HepG2 (cell line): ENCODE measurements around the gene NT5C3B. TPM values are rescaled to one million over a fixed set of nuclear protein-coding genes. Genes with fewer than 3 reads are reported as not detected.
A peak's percentile ranks its signal among the peaks of the same experiment; 100 is the strongest.

Experiments used
- CBX1 ChIP-seq: IDR thresholded peaks from one replicate; pipeline ENCODE4 v1.6.1; 2016; ENCODE audit warnings: antibody characterized with exemption, low read depth
- CHCHD3 ChIP-seq: sonication (generic); formaldehyde crosslinking; IDR thresholded peaks from 2 replicates; pipeline ENCODE4 v1.8.0; 2022; ENCODE audit warnings: mild to moderate bottlenecking, missing genetic modification reagents, moderate library complexity
- ERF ChIP-seq: IDR thresholded peaks from 2 replicates; pipeline ENCODE4 v1.6.1; 2018; ENCODE audit warnings: missing biosample characterization, missing genetic modification reagents
- MAFK ChIP-seq, 2 experiments: IDR thresholded peaks in 1 of 2; conservative IDR thresholded peaks in 1 of 2; 2 replicates each; pipeline ENCODE4 v1.6.1; 2011; ENCODE audit warnings: improper control_type of control experiment in 2 of 2, low read length in 2 of 2
- MEIS2 ChIP-seq: sonication (generic); formaldehyde crosslinking; IDR thresholded peaks from 2 replicates; pipeline ENCODE4 v1.9.0; 2021; ENCODE audit warnings: mild to moderate bottlenecking, missing genetic modification reagents
- PHF21A ChIP-seq: sonication (generic); formaldehyde crosslinking; IDR thresholded peaks from 2 replicates; pipeline ENCODE4 v1.5.0; 2020; ENCODE audit warnings: mild to moderate bottlenecking, missing genetic modification reagents
- PHF5A ChIP-seq: IDR thresholded peaks from one replicate; pipeline ENCODE4 v1.6.1; 2018; ENCODE audit warnings: low read depth, missing genetic modification reagents; ENCODE audit not compliant: unreplicated experiment
- RBM39 ChIP-seq: fragments of 200-400 bp; formaldehyde crosslinking; IDR thresholded peaks from one replicate; pipeline ENCODE4 v1.6.1; 2018; ENCODE audit warnings: antibody characterized with exemption, mild to moderate bottlenecking, low read depth, low read length; ENCODE audit not compliant: poor library complexity, severe bottlenecking
- WIZ ChIP-seq: sonication (generic); formaldehyde crosslinking; IDR thresholded peaks from 2 replicates; pipeline ENCODE4 v1.5.1; 2020; ENCODE audit warnings: mild to moderate bottlenecking, missing genetic modification reagents
- ZNF318 ChIP-seq: sonication (generic); formaldehyde crosslinking; IDR thresholded peaks from 2 replicates; pipeline ENCODE4 v1.4.0; 2020; ENCODE audit warnings: mild to moderate bottlenecking, missing genetic modification reagents
- ZNF326 ChIP-seq: sonication (generic); formaldehyde crosslinking; IDR thresholded peaks from 2 replicates; pipeline ENCODE4 v1.4.0; 2020; ENCODE audit warnings: missing genetic modification reagents, borderline replicate concordance
- ZNF337 ChIP-seq: sonication (generic); formaldehyde crosslinking; IDR thresholded peaks from 2 replicates; pipeline ENCODE4 v1.5.1; 2020; ENCODE audit warnings: missing genetic modification reagents, low read depth, mild to moderate bottlenecking, borderline replicate concordance
- ZNF558 ChIP-seq: sonication (generic); formaldehyde crosslinking; IDR thresholded peaks from 2 replicates; pipeline ENCODE4 v1.9.0; 2022; ENCODE audit warnings: mild to moderate bottlenecking, missing genetic modification reagents, borderline replicate concordance
- ZNF768 ChIP-seq: sonication (generic); formaldehyde crosslinking; IDR thresholded peaks from 2 replicates; pipeline ENCODE4 v1.4.0; 2020; ENCODE audit warnings: missing genetic modification reagents
- ZNF772 ChIP-seq: sonication (generic); formaldehyde crosslinking; IDR thresholded peaks from 2 replicates; pipeline ENCODE4 v1.5.0; 2020; ENCODE audit warnings: mild to moderate bottlenecking, missing genetic modification reagents
- polyA plus RNA-seq, 8 experiments: library from polyadenylated mRNA; depleted of rRNA in 3 of 8; stranded (reverse) in 7 of 8; unstranded in 1 of 8; fragments of >200 nt; fragmentation: Illumina TruSeq in 4 of 8; extraction: Trizol in 4 of 8; gene quantifications; 2 replicates each; pipeline versions ENCODE4 v1.2.1 to v1.2.3, GENCODE V29; 2011 to 2016; ENCODE audit warnings: low read depth in 4 of 8, missing spikeins in 1 of 8, mixed read lengths in 1 of 8; ENCODE audit not compliant: insufficient read depth in 1 of 8
- total RNA-seq, 5 experiments: library from RNA; depleted of rRNA; stranded (reverse); fragments of >200 nt; fragmentation: Illumina TruSeq; extraction: Trizol; gene quantifications; 2 replicates each; pipeline ENCODE4 v1.2.3, GENCODE V29; 2016; ENCODE audit warnings: low read depth in 1 of 5
- TF ChIP-seq, protein P1 (sequence below): sonication (generic); formaldehyde crosslinking; IDR thresholded peaks from 2 replicates; pipeline ENCODE4 v1.4.0; 2020; ENCODE audit warnings: low read depth, missing genetic modification reagents

Gene NT5C3B
- total and polyA plus RNA-seq, 2 of the 13 experiments (the other 11 are each of a cell fraction or from before 2014, with no cell fraction given) = 104 to 126 TPM

- TF ChIP-seq ZNF318 = no peak
- TF ChIP-seq WIZ (CRISPR knock-in tag) = 0 out of 2 replicates have a peak, but pooled peaks have one; percentile 82
- TF ChIP-seq, protein P1, sequence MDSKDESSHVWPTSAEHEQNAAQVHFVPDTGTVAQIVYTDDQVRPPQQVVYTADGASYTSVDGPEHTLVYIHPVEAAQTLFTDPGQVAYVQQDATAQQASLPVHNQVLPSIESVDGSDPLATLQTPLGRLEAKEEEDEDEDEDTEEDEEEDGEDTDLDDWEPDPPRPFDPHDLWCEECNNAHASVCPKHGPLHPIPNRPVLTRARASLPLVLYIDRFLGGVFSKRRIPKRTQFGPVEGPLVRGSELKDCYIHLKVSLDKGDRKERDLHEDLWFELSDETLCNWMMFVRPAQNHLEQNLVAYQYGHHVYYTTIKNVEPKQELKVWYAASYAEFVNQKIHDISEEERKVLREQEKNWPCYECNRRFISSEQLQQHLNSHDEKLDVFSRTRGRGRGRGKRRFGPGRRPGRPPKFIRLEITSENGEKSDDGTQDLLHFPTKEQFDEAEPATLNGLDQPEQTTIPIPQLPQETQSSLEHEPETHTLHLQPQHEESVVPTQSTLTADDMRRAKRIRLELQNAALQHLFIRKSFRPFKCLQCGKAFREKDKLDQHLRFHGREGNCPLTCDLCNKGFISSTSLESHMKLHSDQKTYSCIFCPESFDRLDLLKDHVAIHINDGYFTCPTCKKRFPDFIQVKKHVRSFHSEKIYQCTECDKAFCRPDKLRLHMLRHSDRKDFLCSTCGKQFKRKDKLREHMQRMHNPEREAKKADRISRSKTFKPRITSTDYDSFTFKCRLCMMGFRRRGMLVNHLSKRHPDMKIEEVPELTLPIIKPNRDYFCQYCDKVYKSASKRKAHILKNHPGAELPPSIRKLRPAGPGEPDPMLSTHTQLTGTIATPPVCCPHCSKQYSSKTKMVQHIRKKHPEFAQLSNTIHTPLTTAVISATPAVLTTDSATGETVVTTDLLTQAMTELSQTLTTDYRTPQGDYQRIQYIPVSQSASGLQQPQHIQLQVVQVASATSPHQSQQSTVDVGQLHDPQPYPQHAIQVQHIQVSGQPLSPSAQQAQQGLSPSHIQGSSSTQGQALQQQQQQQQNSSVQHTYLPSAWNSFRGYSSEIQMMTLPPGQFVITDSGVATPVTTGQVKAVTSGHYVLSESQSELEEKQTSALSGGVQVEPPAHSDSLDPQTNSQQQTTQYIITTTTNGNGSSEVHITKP (CRISPR knock-in tag) = no peak
- TF ChIP-seq RBM39 = peak; percentile 68
- TF ChIP-seq CBX1 = no peak
- no peak for TF ChIP-seq PHF5A
- TF ChIP-seq ZNF326 (CRISPR knock-in tag) = no peak
- no peak; the same call in 1 of the 2 replicates for TF ChIP-seq ZNF558
- peak; percentile 64; the same call in 1 of the 2 replicates for TF ChIP-seq MEIS2
- TF ChIP-seq ZNF772 = no peak
- TF ChIP-seq CHCHD3 (CRISPR knock-in tag) = peak; percentile 89; the same call in 1 of the 2 replicates
- TF ChIP-seq ZNF768 (CRISPR knock-in tag) = peak; percentile 63; the same call in 1 of the 2 replicates
- TF ChIP-seq MAFK (conservative IDR thresholded peaks at IDR 0.05 in 1 of 2, IDR thresholded peaks at IDR 0.05 in 1 of 2; ENCODE audit: low read length in 2 of 2) = no peak
- peak; percentile 78; the same call in 1 of the 2 replicates for TF ChIP-seq ERF (CRISPR knock-in tag)
- TF ChIP-seq PHF21A = peak; percentile 44
- TF ChIP-seq ZNF337 (CRISPR knock-in tag) = peak; percentile 83; the same call in 1 of the 2 replicates
Observed at GRCh38 chr17:41786227-41787020, 49.6 kb downstream of the NT5C3B start, which contains the start of gene JUP (continued).
